SW 1271 (cell line): ENCODE results near the gene TBL3.

Experiments used
- DNase-seq, 2 experiments: peaks; one replicate each; lab custom pipeline; 2025; lab: John Stamatoyannopoulos, UW

TBL3 gene

DNA sequence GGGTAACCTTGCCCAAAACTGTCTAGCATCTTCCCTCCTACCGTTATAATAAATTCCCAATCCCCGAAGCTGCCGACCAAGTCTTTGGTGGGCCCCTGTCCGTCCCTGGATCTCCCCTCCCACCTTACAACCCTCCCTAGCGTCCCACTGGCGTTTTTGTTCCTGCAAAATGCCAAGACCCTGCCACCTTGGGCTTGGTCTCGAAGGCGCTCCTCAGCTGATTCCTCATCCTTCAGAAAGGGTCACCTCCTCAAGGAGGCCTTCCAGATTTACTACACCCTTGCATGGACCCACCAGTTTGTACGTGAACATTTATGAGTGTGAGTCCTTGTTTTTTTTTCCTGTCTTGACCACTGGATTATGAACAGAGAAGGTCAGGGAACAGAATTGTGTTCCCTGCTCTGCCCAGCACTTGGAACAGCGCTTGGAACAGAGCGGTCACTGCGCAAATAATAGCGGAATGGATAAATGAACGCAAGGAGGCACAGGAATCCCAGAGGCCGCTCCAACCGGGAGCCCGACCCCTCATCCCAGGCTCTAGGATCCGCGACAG is 11.2 kb downstream of the TBL3 start:
- no peak for DNase-seq

GRCh38 chr16:1983544-1984346 is 11.9 kb downstream of the TBL3 start, which contains the start of gene GFER:
TSS of gene GFER (plus strand) at chr16:1984193. CDS start at chr16:1984219, 26 bp downstream.
- DNase-seq: peak; percentile 63 to 80

- no peak for DNase-seq
Measured at GRCh38 chr16:1984347-1985225, 12.7 kb downstream of the TBL3 start.

DNA sequence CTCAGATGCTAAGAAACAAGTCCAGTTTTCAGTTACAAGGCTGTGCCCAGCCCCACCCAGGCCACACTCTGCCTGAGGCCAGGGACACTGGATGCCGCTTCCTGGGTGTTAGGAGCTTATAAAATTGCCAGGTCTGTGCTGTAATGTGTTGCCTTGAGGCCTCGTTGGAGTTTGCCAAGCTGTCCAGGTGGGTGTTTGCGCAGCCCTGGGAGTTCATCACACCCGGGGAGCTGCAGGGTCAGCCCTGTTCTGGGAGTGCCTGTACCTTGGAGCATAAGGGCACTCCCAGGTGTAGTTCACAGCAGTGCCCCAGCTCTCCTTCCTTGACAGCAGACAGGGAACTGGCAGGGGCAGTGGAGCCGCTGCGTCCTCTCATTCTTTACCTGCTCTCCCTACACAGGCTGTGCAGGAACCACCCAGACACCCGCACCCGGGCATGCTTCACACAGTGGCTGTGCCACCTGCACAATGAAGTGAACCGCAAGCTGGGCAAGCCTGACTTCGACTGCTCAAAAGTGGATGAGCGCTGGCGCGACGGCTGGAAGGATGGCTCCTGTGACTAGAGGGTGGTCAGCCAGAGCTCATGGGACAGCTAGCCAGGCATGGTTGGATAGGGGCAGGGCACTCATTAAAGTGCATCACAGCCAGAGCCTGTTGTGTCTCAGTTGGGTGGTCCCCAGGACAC is 13.8 kb downstream of the TBL3 start:
- no peak for DNase-seq

DNA sequence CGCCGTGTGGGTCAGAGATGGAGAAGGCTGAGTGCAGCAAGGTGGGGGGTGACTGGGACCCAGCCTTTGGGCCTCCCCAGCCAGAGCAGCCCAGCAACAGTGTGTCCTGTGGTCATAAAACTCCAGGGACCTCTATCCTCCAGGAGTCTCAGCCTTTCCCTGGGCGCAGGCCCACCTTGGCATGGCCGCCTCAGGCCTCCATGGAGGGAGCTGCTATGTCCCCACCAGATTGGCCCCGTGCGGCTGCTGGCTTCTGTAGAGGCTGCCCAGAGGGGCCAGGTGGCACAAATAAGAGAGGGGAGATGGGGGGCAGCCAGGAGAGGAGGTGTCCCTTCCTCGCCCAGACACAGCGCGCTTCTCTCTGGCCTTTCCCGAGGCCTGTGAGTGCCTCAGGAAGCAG is 15.3 kb downstream of the TBL3 start:
- DNase-seq: no peak

DNA sequence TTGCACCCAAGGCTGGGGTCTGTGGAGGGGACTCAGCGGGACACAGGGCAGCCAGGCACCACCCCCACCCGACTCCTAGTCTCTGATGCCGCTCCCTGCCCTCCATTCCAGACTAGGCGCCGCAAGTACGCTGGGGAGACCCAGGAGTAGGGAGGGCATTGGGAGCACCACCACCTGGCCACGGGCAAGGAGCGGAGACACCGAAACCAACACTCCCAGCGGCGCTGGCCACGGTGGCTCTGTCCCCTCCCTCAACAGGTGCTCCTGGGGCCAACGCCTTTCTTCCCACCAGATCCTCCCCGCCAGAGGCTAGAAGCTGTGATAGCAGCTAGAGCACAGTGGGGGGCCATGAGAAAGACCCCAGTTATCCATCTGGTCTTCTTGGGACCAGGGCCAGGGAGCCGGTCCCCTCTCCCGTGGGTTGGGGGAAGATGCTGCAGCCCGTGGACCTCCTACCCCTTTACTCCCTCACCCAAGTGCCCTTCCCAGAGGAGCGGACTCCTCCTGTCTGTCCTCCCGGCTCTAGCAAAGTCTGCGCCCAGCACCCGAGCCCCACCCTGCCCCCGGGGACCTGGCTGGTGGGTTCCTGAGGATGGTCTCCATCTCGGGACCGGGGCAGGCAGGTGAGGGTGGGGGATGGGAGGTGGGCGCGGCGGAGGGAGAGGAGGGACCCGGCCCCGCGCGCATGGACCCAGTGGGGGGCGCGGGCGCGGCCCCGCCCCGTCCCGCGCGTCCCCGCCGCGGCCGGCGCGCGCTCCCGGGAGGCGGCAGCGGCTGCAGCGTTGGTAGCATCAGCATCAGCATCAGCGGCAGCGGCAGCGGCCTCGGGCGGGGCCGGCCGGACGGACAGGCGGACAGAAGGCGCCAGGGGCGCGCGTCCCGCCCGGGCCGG is 17.6 kb downstream of the TBL3 start, which contains the start of gene SYNGR3:
Gene SYNGR3 (plus strand): TSS at position 762 of the 892 bp plus-strand sequence. CDS start 133 bp downstream, outside the sequence.
- no peak for DNase-seq

DNA sequence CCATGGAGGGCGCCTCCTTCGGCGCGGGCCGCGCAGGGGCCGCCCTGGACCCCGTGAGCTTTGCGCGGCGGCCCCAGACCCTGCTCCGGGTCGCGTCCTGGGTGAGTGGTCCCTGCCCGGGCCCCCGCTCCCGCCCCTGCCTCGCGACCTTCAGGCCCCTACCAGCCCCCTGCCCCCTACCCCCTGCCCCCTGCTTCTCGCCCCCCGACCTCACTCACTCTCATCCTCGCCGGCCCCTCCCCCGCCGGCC is 18.2 kb downstream of the TBL3 start:
- no peak for DNase-seq

DNA sequence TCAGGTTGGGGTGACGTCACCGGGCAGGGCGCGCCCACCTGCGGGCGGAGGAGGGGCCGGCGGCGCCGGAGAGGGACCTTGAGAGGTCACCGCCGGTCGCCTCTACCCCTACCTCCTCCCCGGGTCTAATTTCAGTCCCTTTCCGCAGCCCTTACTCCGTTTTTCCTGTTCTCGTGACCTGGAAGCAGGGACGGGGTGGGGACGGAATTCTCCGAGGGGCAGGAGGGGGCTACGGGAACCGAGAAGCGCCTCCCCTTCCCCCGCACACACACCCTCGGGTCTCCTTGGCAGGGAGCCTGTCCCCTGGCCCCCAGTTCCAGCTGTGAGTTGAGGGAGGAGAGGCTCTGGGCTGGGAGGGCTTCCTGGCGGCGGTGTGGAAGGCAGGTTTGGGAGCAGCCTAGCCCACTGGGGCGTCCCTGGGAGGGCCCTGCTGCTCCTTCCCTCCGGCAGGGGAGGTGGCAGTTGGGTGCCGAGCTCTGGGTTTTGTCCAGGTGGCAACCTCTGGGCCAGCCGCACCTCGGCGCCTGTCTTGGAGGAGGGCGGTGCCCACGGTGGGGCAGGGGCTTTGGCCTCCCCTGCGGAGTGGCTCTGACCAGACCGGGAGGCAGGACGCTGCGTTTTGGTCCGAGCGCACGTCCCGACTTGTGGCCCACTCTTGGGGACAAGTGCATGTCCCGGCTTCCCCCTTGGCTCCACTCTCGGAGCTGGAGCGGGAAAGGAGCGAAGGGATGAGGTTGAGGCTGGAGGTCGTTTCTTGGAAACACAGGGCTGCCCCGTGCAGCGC is 18.7 kb downstream of the TBL3 start:
- no peak for DNase-seq

DNA sequence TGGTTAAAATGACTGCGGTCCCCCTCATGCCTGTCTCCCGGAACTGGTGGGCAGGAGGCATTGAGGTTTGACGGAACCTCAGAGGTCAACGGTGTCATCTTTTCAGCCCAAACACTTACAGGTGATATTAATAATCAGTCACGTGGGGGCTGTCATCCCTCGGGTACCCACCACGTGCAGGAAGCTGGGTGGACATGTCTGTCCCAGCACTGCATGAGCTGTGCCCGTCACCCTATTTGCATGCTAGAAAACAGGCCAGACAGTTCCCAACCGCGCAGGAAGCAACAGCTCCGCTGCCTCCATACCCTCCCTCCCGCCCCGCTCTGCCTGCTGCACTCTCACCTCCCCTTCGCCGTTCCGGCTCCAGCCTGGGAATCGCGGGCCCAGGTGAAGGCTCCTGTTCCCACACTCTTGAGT is 19.3 kb downstream of the TBL3 start:
- DNase-seq: no peak

GRCh38 chr16:1991588-1991947 is 19.7 kb downstream of the TBL3 start:
- no peak for DNase-seq

- peak in 1 of 2 experiments; percentile 8 for DNase-seq
Measured at GRCh38 chr16:1991948-1992703, 20.3 kb downstream of the TBL3 start.

GRCh38 chr16:1992704-1993317 is 21.0 kb downstream of the TBL3 start:
- DNase-seq: no peak

DNA sequence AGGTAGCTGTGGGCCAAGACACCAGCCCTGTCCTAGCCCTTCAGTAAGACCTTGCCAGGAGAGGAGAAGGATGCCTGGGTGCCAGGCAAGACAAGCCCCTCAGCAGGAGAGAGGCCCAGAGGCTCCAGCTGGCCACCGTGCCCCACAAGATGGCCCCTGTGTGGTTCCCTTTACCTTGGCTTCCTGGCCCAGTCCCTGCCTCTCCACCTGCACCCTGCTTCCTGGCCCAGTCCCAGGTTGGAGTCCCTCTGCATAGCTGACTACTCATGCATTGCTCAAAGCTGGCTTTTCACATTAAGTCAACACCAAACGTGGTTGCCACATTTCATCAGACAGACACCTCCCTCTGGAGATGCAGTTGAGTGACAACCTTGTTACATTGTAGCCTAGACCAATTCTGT is 21.9 kb downstream of the TBL3 start:
- DNase-seq: no peak

- DNase-seq: no peak
Measured at GRCh38 chr16:1997494-1998359, 25.9 kb downstream of the TBL3 start.

DNA sequence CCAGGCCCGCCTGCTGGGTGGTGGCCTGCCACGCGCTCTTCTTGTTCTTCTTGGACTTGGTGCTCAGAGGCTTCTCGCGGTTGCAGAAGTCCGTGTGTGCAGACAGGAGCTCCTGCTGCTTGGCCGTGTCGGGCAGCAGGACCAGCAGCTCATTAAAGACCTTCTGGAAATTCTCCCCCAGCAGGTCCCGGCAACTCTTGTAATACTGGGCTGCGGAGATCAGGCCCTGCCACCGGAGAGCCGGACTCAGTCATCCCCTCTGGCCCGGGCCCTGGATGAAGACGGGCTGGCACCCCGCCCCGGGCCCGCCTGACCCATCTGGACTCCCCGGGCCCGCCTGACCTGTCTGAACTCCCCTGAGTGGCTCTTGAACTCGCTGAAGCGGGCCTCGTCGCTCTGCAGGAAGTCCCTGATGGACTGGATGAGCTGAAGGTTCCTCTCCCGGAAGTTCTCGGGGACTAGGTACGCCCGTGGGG is 26.5 kb downstream of the TBL3 start:
- DNase-seq: no peak

GRCh38 chr16:1998852-1999801 is 27.3 kb downstream of the TBL3 start:
- no peak for DNase-seq
